HEK293 (cell line): ENCODE results near the gene FRMD5.

ENCODE experiments used
- CTCF ChIA-PET: fragments of 350-600 bp; formaldehyde crosslinking; extraction: SDS; loops from one replicate; lab custom pipeline; 2021; ENCODE audit warnings: antibody characterized with exemption; lab: Yijun Ruan, JAX
- POLR2A ChIA-PET: fragments of 300-600 bp; formaldehyde crosslinking; extraction: SDS; loops from one replicate; lab custom pipeline; 2020; ENCODE audit warnings: antibody characterized with exemption, inconsistent platforms; lab: Yijun Ruan, JAX
- H3K27ac ChIP-seq: fragments of 200-500 bp; sonication (Bioruptor generic); 2 replicates; pipeline ENCODE4 v1.5.1; 2014; ENCODE audit warnings: low read depth, low read length, control low read depth, inconsistent platforms; ENCODE audit errors: extremely low read depth
- H3K36me3 ChIP-seq, 2 experiments: fragments of 200-500 bp in 1 of 2; sonication (Bioruptor generic) in 1 of 2; 1 replicate in 1 of 2; 2 replicates in 1 of 2; pipeline ENCODE4 v1.5.1; 2014 to 2017; ENCODE audit warnings: inconsistent platforms in 2 of 2, low read length in 2 of 2; ENCODE audit not compliant: control insufficient read depth in 2 of 2, insufficient read depth in 1 of 2
- H3K4me1 ChIP-seq: fragments of 200-500 bp; sonication (Bioruptor generic); 2 replicates; pipeline ENCODE4 v1.5.1; 2014; ENCODE audit warnings: mild to moderate bottlenecking, low read length, inconsistent platforms; ENCODE audit not compliant: control insufficient read depth, insufficient read depth
- H3K4me3 ChIP-seq: 2 replicates; pipeline ENCODE4 v1.5.1; 2011; ENCODE audit warnings: low read depth, mild to moderate bottlenecking, control low read depth, low read length, moderate library complexity
- H3K9me3 ChIP-seq: fragments of 200-500 bp; sonication (Bioruptor generic); 2 replicates; pipeline ENCODE4 v1.5.1; 2014; ENCODE audit warnings: low read depth, low read length, inconsistent platforms; ENCODE audit not compliant: control insufficient read depth, insufficient read depth
- BCL11A ChIP-seq: fragments of 450-650 bp; formaldehyde crosslinking; IDR thresholded peaks from 2 replicates; pipeline ENCODE4 v1.5.1; 2016; ENCODE audit warnings: low read depth, missing biosample characterization, missing genetic modification characterization
- GLI4 ChIP-seq: fragments of 450-650 bp; formaldehyde crosslinking; IDR thresholded peaks from 2 replicates; pipeline ENCODE4 v1.5.1; 2016; ENCODE audit warnings: missing biosample characterization, missing genetic modification characterization
- KLF16 ChIP-seq: fragments of 450-650 bp; formaldehyde crosslinking; IDR thresholded peaks from 2 replicates; pipeline ENCODE4 v1.5.1; 2017; ENCODE audit warnings: missing biosample characterization, missing genetic modification characterization
- KLF8 ChIP-seq: fragments of 450-650 bp; formaldehyde crosslinking; IDR thresholded peaks from 2 replicates; pipeline ENCODE4 v1.5.1; 2016; ENCODE audit warnings: missing biosample characterization, missing genetic modification characterization
- REPIN1 ChIP-seq: fragments of 450-650 bp; formaldehyde crosslinking; IDR thresholded peaks from 2 replicates; pipeline ENCODE4 v1.5.1; 2017; ENCODE audit warnings: missing biosample characterization, missing genetic modification characterization, low read depth
- REST ChIP-seq: fragments of 450-650 bp; formaldehyde crosslinking; IDR thresholded peaks from 2 replicates; pipeline ENCODE4 v1.5.1; 2016; ENCODE audit warnings: missing biosample characterization, missing genetic modification characterization
- TRIM28 ChIP-seq: IDR thresholded peaks from 2 replicates; pipeline ENCODE4 v1.6.1; 2011; ENCODE audit warnings: low read length, control low read depth, borderline replicate concordance
- ZNF121 ChIP-seq: fragments of 450-650 bp; formaldehyde crosslinking; IDR thresholded peaks from 2 replicates; pipeline ENCODE4 v1.5.1; 2016; ENCODE audit warnings: missing biosample characterization, missing genetic modification characterization
- ZNF157 ChIP-seq: fragments of 450-650 bp; formaldehyde crosslinking; IDR thresholded peaks from 2 replicates; pipeline ENCODE4 v1.5.1; 2016; ENCODE audit warnings: missing biosample characterization, missing genetic modification characterization
- ZNF202 ChIP-seq: fragments of 450-650 bp; formaldehyde crosslinking; IDR thresholded peaks from 2 replicates; pipeline ENCODE4 v1.5.1; 2016; ENCODE audit warnings: missing biosample characterization, missing genetic modification characterization, borderline replicate concordance
- ZNF266 ChIP-seq: fragments of 450-650 bp; formaldehyde crosslinking; IDR thresholded peaks from 2 replicates; pipeline ENCODE4 v1.5.1; 2016; ENCODE audit warnings: missing biosample characterization, missing genetic modification characterization, low read depth
- ZNF366 ChIP-seq: fragments of 450-650 bp; formaldehyde crosslinking; conservative IDR thresholded peaks from 2 replicates; pipeline ENCODE4 v1.5.1; 2016; ENCODE audit warnings: missing biosample characterization, missing genetic modification characterization
- ZNF561 ChIP-seq: fragments of 450-650 bp; IDR thresholded peaks from 2 replicates; pipeline ENCODE4 v1.5.1; 2018; ENCODE audit warnings: missing biosample characterization, missing genetic modification characterization, borderline replicate concordance
- ZNF658 ChIP-seq: fragments of 450-650 bp; formaldehyde crosslinking; IDR thresholded peaks from 2 replicates; pipeline ENCODE4; 2016; ENCODE audit warnings: missing biosample characterization, missing genetic modification characterization
- ZNF670 ChIP-seq: fragments of 450-650 bp; formaldehyde crosslinking; IDR thresholded peaks from 2 replicates; pipeline ENCODE4 v1.5.1; 2016; ENCODE audit warnings: missing biosample characterization, missing genetic modification characterization, low read depth
- ZSCAN16 ChIP-seq: fragments of 450-650 bp; formaldehyde crosslinking; IDR thresholded peaks from 2 replicates; pipeline ENCODE4 v1.5.1; 2016; ENCODE audit warnings: missing biosample characterization, missing genetic modification characterization
- TF ChIP-seq, protein P1 (sequence below): fragments of 450-650 bp; formaldehyde crosslinking; IDR thresholded peaks from 2 replicates; pipeline ENCODE4 v1.5.1; 2017; ENCODE audit warnings: missing biosample characterization, missing genetic modification characterization
- TF ChIP-seq, protein P2 (sequence below): fragments of 450-650 bp; IDR thresholded peaks from 2 replicates; pipeline ENCODE4 v1.5.1; 2018; ENCODE audit warnings: missing biosample characterization, mild to moderate bottlenecking, missing genetic modification characterization
- TF ChIP-seq, protein P3 (sequence below): fragments of 450-650 bp; formaldehyde crosslinking; IDR thresholded peaks from 2 replicates; pipeline ENCODE4 v1.5.1; 2016; ENCODE audit warnings: missing biosample characterization, missing genetic modification characterization

The FRMD5 gene

GRCh38 chr15:44208956-44209355 lies 13.9 kb upstream of the FRMD5 start:
- POLR2A ChIA-PET = interaction anchor here (1.9 kb wide), 1 partner anchor 14 kb away, joined by 9 read pairs; the partner anchor contains the start of gene FRMD5
- CTCF ChIA-PET = interaction anchor here (0.7 to 1.3 kb wide), 2 partner anchors 11 to 15 kb away, joined by 3 to 4 read pairs; no protein-coding TSS in a partner anchor
- H3K4me3 ChIP-seq = no peak overlapping the region

DNA sequence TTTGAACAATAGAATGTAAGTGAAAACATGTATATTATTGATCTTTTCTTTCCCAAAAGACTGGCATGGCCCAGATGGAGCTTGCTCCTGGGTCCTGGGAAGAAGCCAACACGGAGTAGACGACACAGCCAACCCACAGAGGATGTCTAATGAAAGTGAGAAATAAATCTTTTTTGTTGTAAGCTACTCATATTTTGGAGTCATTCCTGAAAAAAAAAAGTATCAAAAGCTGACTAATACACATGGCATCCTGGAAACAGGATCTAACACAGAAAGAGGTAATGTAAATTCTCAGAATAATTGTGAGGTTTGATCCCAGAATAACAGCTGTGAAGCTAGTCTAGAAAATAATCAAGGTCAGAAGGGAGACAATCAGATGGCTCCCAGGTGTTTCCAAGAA lies 12.6 kb upstream of the FRMD5 start:
- Histone ChIP-seq H3K4me1 (no peaks in the 10 kb centered on the region), H3K36me3 (no peaks in the 10 kb centered on the region), H3K4me3 (no peak overlapping the region)
- POLR2A ChIA-PET = interaction anchor here (0.7 to 1.9 kb wide), 2 partner anchors 13 to 48 kb away, joined by 3 to 9 read pairs; partner anchors contain the start of gene FRMD5
- TF ChIP-seq KLF8 (tag by site-specific recombination) (no peak), BCL11A (tag by site-specific recombination) (no peak), ZNF157 (no peak)
- TF ChIP-seq, all 188 proteins: peak for 0
- Histone ChIP-seq H3K27ac (no peak overlapping the region), H3K9me3 (no peaks in the 10 kb centered on the region)
- CTCF ChIA-PET = interaction anchor here (0.7 kb wide), 1 partner anchor 18 kb away, joined by 3 read pairs; no protein-coding TSS in a partner anchor

More at GRCh38 chr15:44208956-44209355, 13.9 kb upstream of the FRMD5 start:
- H3K4me1 ChIP-seq = no peaks in the 10 kb centered on the region
- H3K9me3 ChIP-seq = no peaks in the 10 kb centered on the region
- H3K36me3 ChIP-seq = no peaks in the 10 kb centered on the region
- no peak for TF ChIP-seq REPIN1 (tag by site-specific recombination)
- no peak for TF ChIP-seq KLF16 (tag by site-specific recombination)
- TF ChIP-seq, protein P1, sequence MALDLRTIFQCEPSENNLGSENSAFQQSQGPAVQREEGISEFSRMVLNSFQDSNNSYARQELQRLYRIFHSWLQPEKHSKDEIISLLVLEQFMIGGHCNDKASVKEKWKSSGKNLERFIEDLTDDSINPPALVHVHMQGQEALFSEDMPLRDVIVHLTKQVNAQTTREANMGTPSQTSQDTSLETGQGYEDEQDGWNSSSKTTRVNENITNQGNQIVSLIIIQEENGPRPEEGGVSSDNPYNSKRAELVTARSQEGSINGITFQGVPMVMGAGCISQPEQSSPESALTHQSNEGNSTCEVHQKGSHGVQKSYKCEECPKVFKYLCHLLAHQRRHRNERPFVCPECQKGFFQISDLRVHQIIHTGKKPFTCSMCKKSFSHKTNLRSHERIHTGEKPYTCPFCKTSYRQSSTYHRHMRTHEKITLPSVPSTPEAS = no peak
- TF ChIP-seq TRIM28 = no peak
- no peak for TF ChIP-seq ZNF202 (tag by site-specific recombination)
- TF ChIP-seq REST = no peak
- TF ChIP-seq, protein P2, sequence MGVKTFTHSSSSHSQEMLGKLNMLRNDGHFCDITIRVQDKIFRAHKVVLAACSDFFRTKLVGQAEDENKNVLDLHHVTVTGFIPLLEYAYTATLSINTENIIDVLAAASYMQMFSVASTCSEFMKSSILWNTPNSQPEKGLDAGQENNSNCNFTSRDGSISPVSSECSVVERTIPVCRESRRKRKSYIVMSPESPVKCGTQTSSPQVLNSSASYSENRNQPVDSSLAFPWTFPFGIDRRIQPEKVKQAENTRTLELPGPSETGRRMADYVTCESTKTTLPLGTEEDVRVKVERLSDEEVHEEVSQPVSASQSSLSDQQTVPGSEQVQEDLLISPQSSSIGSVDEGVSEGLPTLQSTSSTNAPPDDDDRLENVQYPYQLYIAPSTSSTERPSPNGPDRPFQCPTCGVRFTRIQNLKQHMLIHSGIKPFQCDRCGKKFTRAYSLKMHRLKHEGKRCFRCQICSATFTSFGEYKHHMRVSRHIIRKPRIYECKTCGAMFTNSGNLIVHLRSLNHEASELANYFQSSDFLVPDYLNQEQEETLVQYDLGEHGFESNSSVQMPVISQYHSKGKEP (tag by site-specific recombination) = no peak
- no peak for TF ChIP-seq ZNF658 (tag by site-specific recombination)
- TF ChIP-seq ZNF121 (tag by site-specific recombination) = no peak
- no peak for TF ChIP-seq ZNF366 (tag by site-specific recombination)
- TF ChIP-seq ZSCAN16 (tag by site-specific recombination) = no peak
- no peak for TF ChIP-seq GLI4 (tag by site-specific recombination)
- no peak for TF ChIP-seq ZNF670 (tag by site-specific recombination)
- TF ChIP-seq, protein P3, sequence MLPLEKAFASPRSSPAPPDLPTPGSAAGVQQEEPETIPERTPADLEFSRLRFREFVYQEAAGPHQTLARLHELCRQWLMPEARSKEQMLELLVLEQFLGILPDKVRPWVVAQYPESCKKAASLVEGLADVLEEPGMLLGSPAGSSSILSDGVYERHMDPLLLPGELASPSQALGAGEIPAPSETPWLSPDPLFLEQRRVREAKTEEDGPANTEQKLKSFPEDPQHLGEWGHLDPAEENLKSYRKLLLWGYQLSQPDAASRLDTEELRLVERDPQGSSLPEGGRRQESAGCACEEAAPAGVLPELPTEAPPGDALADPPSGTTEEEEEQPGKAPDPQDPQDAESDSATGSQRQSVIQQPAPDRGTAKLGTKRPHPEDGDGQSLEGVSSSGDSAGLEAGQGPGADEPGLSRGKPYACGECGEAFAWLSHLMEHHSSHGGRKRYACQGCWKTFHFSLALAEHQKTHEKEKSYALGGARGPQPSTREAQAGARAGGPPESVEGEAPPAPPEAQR (tag by site-specific recombination) = no peak
- TF ChIP-seq ZNF266 (tag by site-specific recombination) = no peak
- no peak for TF ChIP-seq ZNF561 (tag by site-specific recombination)
- H3K27ac ChIP-seq = no peak overlapping the region
